Measurements from ENCODE around the gene FMNL3. TPM values are rescaled to one million over a fixed set of nuclear protein-coding genes. Genes with fewer than 3 reads are reported as not detected.
"Not testable (repeated sequence)": the region's sequence is repeated elsewhere in the genome, so short reads cannot be mapped to it uniquely, and the experiment has no call there.

Gene FMNL3
- total and polyA plus RNA-seq, 4 experiments from 2014 or later, result 3.9 to 28.1 (median 17.0) TPM

- Mint-ChIP-seq H3K27me3 (peaks cover 0 to 3% of the 10 kb centered on the region in 2 donors), H3K4me3 (no peak overlapping the region), H3K36me3 (peaks cover 0 to 5% of the 10 kb centered on the region in 2 donors), H3K9me3 (peaks cover 0 to 9% (median 3%) of the 10 kb centered on the region in 8 donors), H3K4me1 (no peaks in the 10 kb centered on the region), H3K27ac (no peak overlapping the region)
- CTCF ChIA-PET (ENCODE audit: partially characterized antibody), result no interaction called here
- Histone ChIP-seq H3K27ac (ENCODE audit: low read depth, low read length) (no peak overlapping the region), H3K9me3 (ENCODE audit: control insufficient read depth in 1 of 2, low read length in 2 of 2) (no peaks in the 10 kb centered on the region), H3K4me1 (ENCODE audit: insufficient read depth, low read length) (no peaks in the 10 kb centered on the region), H3K4me3 (ENCODE audit: low read length in 2 of 2) (no peak overlapping the region), H3K36me3 (ENCODE audit: insufficient read depth, low read length) (no peaks in the 10 kb centered on the region), H3K27me3 (ENCODE audit: insufficient read depth, low read length) (no peaks in the 10 kb centered on the region)
- POLR2A ChIA-PET (ENCODE audit: partially characterized antibody), result no interaction called here
- DNase-seq, result no peak
- intact Hi-C loops (cut with micrococcal nuclease), result no loop called here
Observed at GRCh38 chr12:49733219-49734017, 26.2 kb upstream of the FMNL3 start.

- no peaks in the 10 kb centered on the region for H3K4me1 Mint-ChIP-seq
- H3K4me3 ChIP-seq (ENCODE audit: low read length in 2 of 2), result no peak overlapping the region
- H3K27ac ChIP-seq (ENCODE audit: low read depth, low read length), result no peak overlapping the region
- no peaks in the 10 kb centered on the region for H3K36me3 ChIP-seq (ENCODE audit: insufficient read depth, low read length)
- H3K9me3 ChIP-seq (ENCODE audit: control insufficient read depth in 1 of 2, low read length in 2 of 2), result no peaks in the 10 kb centered on the region
- H3K27me3 ChIP-seq (ENCODE audit: insufficient read depth, low read length), result no peaks in the 10 kb centered on the region
- no peaks in the 10 kb centered on the region for H3K4me1 ChIP-seq (ENCODE audit: insufficient read depth, low read length)
- ChIA-PET POLR2A (ENCODE audit: partially characterized antibody) (no interaction called here), CTCF (ENCODE audit: partially characterized antibody) (no interaction called here)
- H3K27ac Mint-ChIP-seq, result no peak overlapping the region
- intact Hi-C loops (cut with micrococcal nuclease), result no loop called here
- peaks cover 4 to 7% of the 10 kb centered on the region in 2 donors for H3K27me3 Mint-ChIP-seq
- no peak overlapping the region for H3K4me3 Mint-ChIP-seq
- H3K36me3 Mint-ChIP-seq, result peaks cover 0 to 5% of the 10 kb centered on the region in 2 donors
- H3K9me3 Mint-ChIP-seq, result peaks cover 0 to 9% (median 4%) of the 10 kb centered on the region in 8 donors
- DNase-seq, result no peak
Observed at GRCh38 chr12:49730568-49731101, 23.4 kb upstream of the FMNL3 start.

- intact Hi-C loops (cut with micrococcal nuclease), result no loop called here
- H3K9me3 ChIP-seq (ENCODE audit: control insufficient read depth in 1 of 2, low read length in 2 of 2), result no peaks in the 10 kb centered on the region
- H3K4me3 Mint-ChIP-seq, result no peak overlapping the region
- no peaks in the 10 kb centered on the region for H3K4me1 Mint-ChIP-seq
- no peaks in the 10 kb centered on the region for H3K27me3 ChIP-seq (ENCODE audit: insufficient read depth, low read length)
- CTCF ChIA-PET (ENCODE audit: partially characterized antibody), result no interaction called here
- no peaks in the 10 kb centered on the region for H3K4me1 ChIP-seq (ENCODE audit: insufficient read depth, low read length)
- DNase-seq, result no peak
- no peak overlapping the region for H3K27ac ChIP-seq (ENCODE audit: low read depth, low read length)
- POLR2A ChIA-PET (ENCODE audit: partially characterized antibody), result interaction anchor here (0.7 kb wide), 1 partner anchor 16 kb away, joined by 3 read pairs; no protein-coding TSS in a partner anchor
- H3K36me3 Mint-ChIP-seq, result no peaks in the 10 kb centered on the region
- no peak overlapping the region for H3K4me3 ChIP-seq (ENCODE audit: low read length in 2 of 2)
- H3K27ac Mint-ChIP-seq, result no peak overlapping the region
- H3K27me3 Mint-ChIP-seq, result peaks cover 7 to 8% of the 10 kb centered on the region in 2 donors
- H3K36me3 ChIP-seq (ENCODE audit: insufficient read depth, low read length), result no peaks in the 10 kb centered on the region
- H3K9me3 Mint-ChIP-seq, result peaks cover 0 to 5% (median 1%) of the 10 kb centered on the region in 8 donors
Observed at GRCh38 chr12:49730050-49730449, 22.8 kb upstream of the FMNL3 start.

GRCh38 chr12:49728446-49728845 lies 21.2 kb upstream of the FMNL3 start:
- H3K36me3 Mint-ChIP-seq, result no peaks in the 10 kb centered on the region
- POLR2A ChIA-PET (ENCODE audit: partially characterized antibody), result no interaction called here
- DNase-seq, result no peak

GRCh38 chr12:49721355-49721754 lies 14.2 kb upstream of the FMNL3 start:
- H3K4me1 ChIP-seq (ENCODE audit: insufficient read depth, low read length); H3K9me3 ChIP-seq (ENCODE audit: control insufficient read depth in 1 of 2, low read length in 2 of 2); H3K36me3 Mint-ChIP-seq; H3K4me3 ChIP-seq (ENCODE audit: low read length in 2 of 2); DNase-seq; H3K4me1 Mint-ChIP-seq; H3K27me3 ChIP-seq (ENCODE audit: insufficient read depth, low read length); H3K27ac Mint-ChIP-seq; H3K27ac ChIP-seq (ENCODE audit: low read depth, low read length); CTCF ChIA-PET (ENCODE audit: partially characterized antibody); H3K9me3 Mint-ChIP-seq; H3K36me3 ChIP-seq (ENCODE audit: insufficient read depth, low read length); H3K4me3 Mint-ChIP-seq: not testable (repeated sequence)
- intact Hi-C loops (cut with micrococcal nuclease), result loop anchor here (10.0 kb wide), 1 partner anchor 53 kb away; no protein-coding TSS in a partner anchor
- H3K27me3 Mint-ChIP-seq, result peaks cover 10 to 15% of the 10 kb centered on the region in 2 donors
- POLR2A ChIA-PET (ENCODE audit: partially characterized antibody), result interaction anchor here (1.7 kb wide), 1 partner anchor 121 kb away, joined by 3 read pairs; the partner anchor contains the start of gene BCDIN3D

More at GRCh38 chr12:49728446-49728845, 21.2 kb upstream of the FMNL3 start:
- no peaks in the 10 kb centered on the region for H3K4me1 Mint-ChIP-seq
- no peak overlapping the region for H3K4me3 ChIP-seq (ENCODE audit: low read length in 2 of 2)
- CTCF ChIA-PET (ENCODE audit: partially characterized antibody), result no interaction called here
- peaks cover 15% of the 10 kb centered on the region in 2 donors for H3K27me3 Mint-ChIP-seq
- H3K27ac Mint-ChIP-seq, result no peak overlapping the region
- intact Hi-C loops (cut with micrococcal nuclease), result loop anchor here (10.0 kb wide), 1 partner anchor 46 kb away; no protein-coding TSS in a partner anchor
- no peak overlapping the region for H3K4me3 Mint-ChIP-seq
- no peaks in the 10 kb centered on the region for H3K27me3 ChIP-seq (ENCODE audit: insufficient read depth, low read length)
- no peaks in the 10 kb centered on the region for H3K9me3 ChIP-seq (ENCODE audit: control insufficient read depth in 1 of 2, low read length in 2 of 2)
- H3K9me3 Mint-ChIP-seq, result peaks cover 0 to 2% (median 0%) of the 10 kb centered on the region in 8 donors
- H3K36me3 ChIP-seq (ENCODE audit: insufficient read depth, low read length), result no peaks in the 10 kb centered on the region
- H3K4me1 ChIP-seq (ENCODE audit: insufficient read depth, low read length), result no peaks in the 10 kb centered on the region
- no peak overlapping the region for H3K27ac ChIP-seq (ENCODE audit: low read depth, low read length)

GRCh38 chr12:49720214-49720613 lies 13.0 kb upstream of the FMNL3 start:
- H3K4me1 ChIP-seq (ENCODE audit: insufficient read depth, low read length), result no peaks in the 10 kb centered on the region
- CTCF ChIA-PET (ENCODE audit: partially characterized antibody), result interaction anchor here (0.6 to 0.9 kb wide), 2 partner anchors 21 to 76 kb away, joined by 3 to 4 read pairs; no protein-coding TSS in a partner anchor
- H3K9me3 Mint-ChIP-seq, result no peaks in the 10 kb centered on the region
- H3K27ac Mint-ChIP-seq, result no peak overlapping the region
- H3K36me3 Mint-ChIP-seq, result no peaks in the 10 kb centered on the region
- H3K27me3 Mint-ChIP-seq, result peaks cover 8 to 12% of the 10 kb centered on the region in 2 donors
- H3K4me3 ChIP-seq (ENCODE audit: low read length in 2 of 2), result no peak overlapping the region
- no peaks in the 10 kb centered on the region for H3K27me3 ChIP-seq (ENCODE audit: insufficient read depth, low read length)
- DNase-seq, result no peak
- H3K9me3 ChIP-seq (ENCODE audit: control insufficient read depth in 1 of 2, low read length in 2 of 2), result no peaks in the 10 kb centered on the region
- no peaks in the 10 kb centered on the region for H3K36me3 ChIP-seq (ENCODE audit: insufficient read depth, low read length)
- intact Hi-C loops (cut with micrococcal nuclease), result loop anchor here (10.0 kb wide), 1 partner anchor 55 kb away; no protein-coding TSS in a partner anchor
- H3K4me1 Mint-ChIP-seq, result peaks cover 0 to 2% (median 0%) of the 10 kb centered on the region in 4 donors
- H3K27ac ChIP-seq (ENCODE audit: low read depth, low read length), result no peak overlapping the region
- POLR2A ChIA-PET (ENCODE audit: partially characterized antibody), result interaction anchor here (1.7 kb wide), 1 partner anchor 123 kb away, joined by 3 read pairs; the partner anchor contains the start of gene BCDIN3D
- no peak overlapping the region for H3K4me3 Mint-ChIP-seq

- H3K27ac ChIP-seq (ENCODE audit: low read depth, low read length); H3K27me3 ChIP-seq (ENCODE audit: insufficient read depth, low read length); H3K9me3 Mint-ChIP-seq; H3K27me3 Mint-ChIP-seq; POLR2A ChIA-PET (ENCODE audit: partially characterized antibody); H3K4me3 ChIP-seq (ENCODE audit: low read length in 2 of 2); H3K9me3 ChIP-seq (ENCODE audit: control insufficient read depth in 1 of 2, low read length in 2 of 2); H3K36me3 ChIP-seq (ENCODE audit: insufficient read depth, low read length); H3K4me1 ChIP-seq (ENCODE audit: insufficient read depth, low read length); H3K4me1 Mint-ChIP-seq; H3K4me3 Mint-ChIP-seq; DNase-seq; H3K27ac Mint-ChIP-seq; H3K36me3 Mint-ChIP-seq; intact Hi-C loops (cut with micrococcal nuclease): not testable (repeated sequence)
- CTCF ChIA-PET (ENCODE audit: partially characterized antibody), result interaction anchor here (0.6 to 18.0 kb wide), 6 partner anchors 9 to 121 kb away, joined by 3 to 543 read pairs (median 4); partner anchors contain the start of gene TMBIM6
Observed at GRCh38 chr12:49717800-49718199, 10.6 kb upstream of the FMNL3 start.
